ENCODE data around the gene CDCA7L. TPM values are rescaled to one million over a fixed set of nuclear protein-coding genes. Genes with fewer than 3 reads are reported as not detected.

Gene CDCA7L
- total and polyA plus RNA-seq, 4 donors: 2.2 to 22.6 (median 5.4) TPM

DNA sequence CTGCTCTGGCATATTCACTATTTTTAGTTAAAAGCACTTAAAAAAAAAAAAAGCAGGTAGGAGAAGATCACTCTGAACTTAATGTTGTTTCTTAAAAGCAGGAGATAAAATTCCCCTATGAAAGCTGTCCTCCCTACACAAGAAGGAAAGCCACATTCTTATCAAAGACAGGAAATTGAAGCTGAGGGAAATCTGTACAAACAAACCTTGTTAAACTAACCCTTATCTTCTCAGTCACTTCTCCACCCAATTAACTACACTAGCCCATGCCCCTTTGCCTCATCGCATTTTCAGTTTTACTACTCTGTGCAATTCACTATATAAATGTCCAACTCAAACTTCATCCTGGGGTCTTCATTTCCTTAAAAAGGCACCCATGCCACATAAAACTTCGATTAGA is 2.7 kb upstream of the CDCA7L start:
- TF ChIP-seq FOXA2 (IDR thresholded peaks at IDR 0.05) (no peak), NR2F2 (IDR thresholded peaks at IDR 0.05) (no peak), YY1 (IDR thresholded peaks at IDR 0.05) (no peak), RAD21 (IDR thresholded peaks at IDR 0.05) (no peak), JUND (IDR thresholded peaks at IDR 0.05) (no peak), TAF1 (conservative IDR thresholded peaks at IDR 0.05) (no peak), FOXA1 (IDR thresholded peaks at IDR 0.05) (no peak), EGR1 (IDR thresholded peaks at IDR 0.05; ENCODE audit: low read depth in 2 of 2) (no peak)
- TF ChIP-seq, protein P1, sequence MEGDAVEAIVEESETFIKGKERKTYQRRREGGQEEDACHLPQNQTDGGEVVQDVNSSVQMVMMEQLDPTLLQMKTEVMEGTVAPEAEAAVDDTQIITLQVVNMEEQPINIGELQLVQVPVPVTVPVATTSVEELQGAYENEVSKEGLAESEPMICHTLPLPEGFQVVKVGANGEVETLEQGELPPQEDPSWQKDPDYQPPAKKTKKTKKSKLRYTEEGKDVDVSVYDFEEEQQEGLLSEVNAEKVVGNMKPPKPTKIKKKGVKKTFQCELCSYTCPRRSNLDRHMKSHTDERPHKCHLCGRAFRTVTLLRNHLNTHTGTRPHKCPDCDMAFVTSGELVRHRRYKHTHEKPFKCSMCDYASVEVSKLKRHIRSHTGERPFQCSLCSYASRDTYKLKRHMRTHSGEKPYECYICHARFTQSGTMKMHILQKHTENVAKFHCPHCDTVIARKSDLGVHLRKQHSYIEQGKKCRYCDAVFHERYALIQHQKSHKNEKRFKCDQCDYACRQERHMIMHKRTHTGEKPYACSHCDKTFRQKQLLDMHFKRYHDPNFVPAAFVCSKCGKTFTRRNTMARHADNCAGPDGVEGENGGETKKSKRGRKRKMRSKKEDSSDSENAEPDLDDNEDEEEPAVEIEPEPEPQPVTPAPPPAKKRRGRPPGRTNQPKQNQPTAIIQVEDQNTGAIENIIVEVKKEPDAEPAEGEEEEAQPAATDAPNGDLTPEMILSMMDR (IDR thresholded peaks at IDR 0.05; ENCODE audit: low read depth, low read length, missing input control): no peak
- TF ChIP-seq, protein P2, sequence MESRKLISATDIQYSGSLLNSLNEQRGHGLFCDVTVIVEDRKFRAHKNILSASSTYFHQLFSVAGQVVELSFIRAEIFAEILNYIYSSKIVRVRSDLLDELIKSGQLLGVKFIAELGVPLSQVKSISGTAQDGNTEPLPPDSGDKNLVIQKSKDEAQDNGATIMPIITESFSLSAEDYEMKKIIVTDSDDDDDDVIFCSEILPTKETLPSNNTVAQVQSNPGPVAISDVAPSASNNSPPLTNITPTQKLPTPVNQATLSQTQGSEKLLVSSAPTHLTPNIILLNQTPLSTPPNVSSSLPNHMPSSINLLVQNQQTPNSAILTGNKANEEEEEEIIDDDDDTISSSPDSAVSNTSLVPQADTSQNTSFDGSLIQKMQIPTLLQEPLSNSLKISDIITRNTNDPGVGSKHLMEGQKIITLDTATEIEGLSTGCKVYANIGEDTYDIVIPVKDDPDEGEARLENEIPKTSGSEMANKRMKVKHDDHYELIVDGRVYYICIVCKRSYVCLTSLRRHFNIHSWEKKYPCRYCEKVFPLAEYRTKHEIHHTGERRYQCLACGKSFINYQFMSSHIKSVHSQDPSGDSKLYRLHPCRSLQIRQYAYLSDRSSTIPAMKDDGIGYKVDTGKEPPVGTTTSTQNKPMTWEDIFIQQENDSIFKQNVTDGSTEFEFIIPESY (IDR thresholded peaks at IDR 0.05): no peak
- TF ChIP-seq, protein P3, sequence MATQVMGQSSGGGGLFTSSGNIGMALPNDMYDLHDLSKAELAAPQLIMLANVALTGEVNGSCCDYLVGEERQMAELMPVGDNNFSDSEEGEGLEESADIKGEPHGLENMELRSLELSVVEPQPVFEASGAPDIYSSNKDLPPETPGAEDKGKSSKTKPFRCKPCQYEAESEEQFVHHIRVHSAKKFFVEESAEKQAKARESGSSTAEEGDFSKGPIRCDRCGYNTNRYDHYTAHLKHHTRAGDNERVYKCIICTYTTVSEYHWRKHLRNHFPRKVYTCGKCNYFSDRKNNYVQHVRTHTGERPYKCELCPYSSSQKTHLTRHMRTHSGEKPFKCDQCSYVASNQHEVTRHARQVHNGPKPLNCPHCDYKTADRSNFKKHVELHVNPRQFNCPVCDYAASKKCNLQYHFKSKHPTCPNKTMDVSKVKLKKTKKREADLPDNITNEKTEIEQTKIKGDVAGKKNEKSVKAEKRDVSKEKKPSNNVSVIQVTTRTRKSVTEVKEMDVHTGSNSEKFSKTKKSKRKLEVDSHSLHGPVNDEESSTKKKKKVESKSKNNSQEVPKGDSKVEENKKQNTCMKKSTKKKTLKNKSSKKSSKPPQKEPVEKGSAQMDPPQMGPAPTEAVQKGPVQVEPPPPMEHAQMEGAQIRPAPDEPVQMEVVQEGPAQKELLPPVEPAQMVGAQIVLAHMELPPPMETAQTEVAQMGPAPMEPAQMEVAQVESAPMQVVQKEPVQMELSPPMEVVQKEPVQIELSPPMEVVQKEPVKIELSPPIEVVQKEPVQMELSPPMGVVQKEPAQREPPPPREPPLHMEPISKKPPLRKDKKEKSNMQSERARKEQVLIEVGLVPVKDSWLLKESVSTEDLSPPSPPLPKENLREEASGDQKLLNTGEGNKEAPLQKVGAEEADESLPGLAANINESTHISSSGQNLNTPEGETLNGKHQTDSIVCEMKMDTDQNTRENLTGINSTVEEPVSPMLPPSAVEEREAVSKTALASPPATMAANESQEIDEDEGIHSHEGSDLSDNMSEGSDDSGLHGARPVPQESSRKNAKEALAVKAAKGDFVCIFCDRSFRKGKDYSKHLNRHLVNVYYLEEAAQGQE (IDR thresholded peaks at IDR 0.05): no peak
- TF ChIP-seq, protein P4, sequence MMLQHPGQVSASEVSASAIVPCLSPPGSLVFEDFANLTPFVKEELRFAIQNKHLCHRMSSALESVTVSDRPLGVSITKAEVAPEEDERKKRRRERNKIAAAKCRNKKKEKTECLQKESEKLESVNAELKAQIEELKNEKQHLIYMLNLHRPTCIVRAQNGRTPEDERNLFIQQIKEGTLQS (IDR thresholded peaks at IDR 0.05): no peak
- TF ChIP-seq, protein P5, sequence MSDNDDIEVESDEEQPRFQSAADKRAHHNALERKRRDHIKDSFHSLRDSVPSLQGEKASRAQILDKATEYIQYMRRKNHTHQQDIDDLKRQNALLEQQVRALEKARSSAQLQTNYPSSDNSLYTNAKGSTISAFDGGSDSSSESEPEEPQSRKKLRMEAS (IDR thresholded peaks at IDR 0.05): no peak
- no peak overlapping the region for H3K4me3 ChIP-seq (ENCODE audit: low read depth in 1 of 3, low read length in 3 of 3)
- no peak overlapping the region for H3K9ac ChIP-seq (ENCODE audit: low read depth in 1 of 2, low read length in 2 of 2)
- H3K9me3 ChIP-seq (ENCODE audit: control insufficient read depth in 4 of 4, low read length in 3 of 4): no peaks in the 10 kb centered on the region
- H3K27ac ChIP-seq (ENCODE audit: low read depth in 1 of 2, low read length in 2 of 2): no peak overlapping the region
- peaks cover 1 to 16% (median 4%) of the 10 kb centered on the region in 4 donors for H3K4me1 ChIP-seq (ENCODE audit: control insufficient read depth in 4 of 4, insufficient read depth in 4 of 4, low read length in 3 of 4)
- H3K36me3 ChIP-seq (ENCODE audit: control insufficient read depth in 4 of 4, insufficient read depth in 3 of 4, low read depth in 1 of 4, low read length in 3 of 4): no peaks in the 10 kb centered on the region
- WGBS: 61% methylated on average over 2 of the region's 2 CpGs
- no peak for DNase-seq (ENCODE audit: low spot score)
- H3K27me3 ChIP-seq (ENCODE audit: control insufficient read depth in 4 of 4, insufficient read depth in 4 of 4, low read length in 3 of 4): no peaks in the 10 kb centered on the region

DNA sequence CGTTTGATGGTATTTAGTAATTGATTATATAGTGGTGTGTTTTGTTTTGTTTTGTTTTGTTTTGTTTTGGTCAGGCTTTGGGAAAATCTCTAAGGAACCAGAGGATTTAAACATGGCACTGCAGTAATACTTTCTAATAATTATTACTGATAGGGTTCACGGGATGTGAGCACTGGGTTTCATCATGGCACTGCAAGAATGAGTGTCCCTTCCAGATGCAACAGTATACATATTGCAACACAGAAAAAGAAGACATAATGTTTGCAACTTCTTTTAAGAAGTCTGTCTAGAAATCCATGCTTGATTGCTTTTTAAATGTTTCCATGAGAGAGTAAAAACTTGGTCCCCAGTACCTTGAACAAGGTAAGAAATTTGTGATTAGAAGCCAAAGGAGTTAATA is 2.2 kb upstream of the CDCA7L start:
- no peaks in the 10 kb centered on the region for H3K9me3 ChIP-seq (ENCODE audit: control insufficient read depth in 4 of 4, low read length in 3 of 4)
- WGBS: 70% methylated on average over 2 of the region's 2 CpGs
- H3K27ac ChIP-seq (ENCODE audit: low read depth in 1 of 2, low read length in 2 of 2): no peak overlapping the region
- H3K9ac ChIP-seq (ENCODE audit: low read depth in 1 of 2, low read length in 2 of 2): no peak overlapping the region
- no peaks in the 10 kb centered on the region for H3K36me3 ChIP-seq (ENCODE audit: control insufficient read depth in 4 of 4, insufficient read depth in 3 of 4, low read depth in 1 of 4, low read length in 3 of 4)
- DNase-seq (ENCODE audit: low spot score): no peak
- TF ChIP-seq RXRA (IDR thresholded peaks at IDR 0.05) (no peak), HNF4G (IDR thresholded peaks at IDR 0.05) (no peak), FOXA2 (IDR thresholded peaks at IDR 0.05) (no peak)
- no peak overlapping the region for H3K4me3 ChIP-seq (ENCODE audit: low read depth in 1 of 3, low read length in 3 of 3)
- H3K27me3 ChIP-seq (ENCODE audit: control insufficient read depth in 4 of 4, insufficient read depth in 4 of 4, low read length in 3 of 4): no peaks in the 10 kb centered on the region
- peaks cover 1 to 16% (median 4%) of the 10 kb centered on the region in 4 donors for H3K4me1 ChIP-seq (ENCODE audit: control insufficient read depth in 4 of 4, insufficient read depth in 4 of 4, low read length in 3 of 4)

Data from liver (tissue), 9 donors.